HuH-7.5 (cell line): Measurements from ENCODE around the gene KCNJ11.

Experiments
- DNase-seq: peaks from one replicate; pipeline ENCODE4 v3.0.0; 2011; ENCODE audit warnings: low spot score

The KCNJ11 gene

DNA sequence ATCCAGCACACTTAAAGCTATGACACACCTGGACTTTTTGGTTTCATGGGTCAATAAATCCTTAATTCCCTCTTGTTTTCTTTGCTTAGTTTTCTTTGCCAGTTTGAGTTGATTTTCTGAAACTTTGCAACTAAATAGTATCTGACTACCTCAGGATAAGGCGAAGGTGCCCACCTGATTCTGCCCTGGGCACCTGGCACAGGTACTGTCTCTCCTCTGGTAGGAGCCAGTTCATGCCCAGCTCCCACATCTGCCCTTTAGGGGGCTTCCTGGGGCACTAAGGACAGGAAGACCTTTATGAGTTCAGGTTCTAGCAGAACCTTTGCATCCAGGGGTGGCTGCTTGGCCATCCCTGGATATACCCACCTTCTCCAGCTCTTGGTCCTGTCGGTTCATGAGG, 19.6 kb upstream of the KCNJ11 start:
- no peak for DNase-seq

DNA sequence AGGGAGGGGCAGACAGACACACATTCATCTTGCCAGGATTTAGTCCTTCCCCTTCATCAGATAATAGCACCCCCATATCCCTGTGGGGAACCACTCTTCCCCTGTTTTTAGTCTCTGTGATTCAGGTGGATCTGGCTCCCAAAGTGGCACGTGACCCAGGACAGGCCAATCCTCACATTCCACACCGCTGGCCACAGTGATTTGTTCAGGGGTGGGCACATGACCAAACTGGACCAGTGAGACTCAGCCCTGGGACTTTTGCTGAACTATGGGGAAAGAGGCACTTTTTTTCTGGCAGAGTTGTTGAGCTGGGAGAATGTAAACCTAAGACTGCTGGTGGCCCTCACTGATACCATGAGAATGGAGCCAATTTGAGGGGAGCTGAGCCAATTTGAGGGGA, 19.1 kb upstream of the KCNJ11 start:
- DNase-seq, result no peak

DNA sequence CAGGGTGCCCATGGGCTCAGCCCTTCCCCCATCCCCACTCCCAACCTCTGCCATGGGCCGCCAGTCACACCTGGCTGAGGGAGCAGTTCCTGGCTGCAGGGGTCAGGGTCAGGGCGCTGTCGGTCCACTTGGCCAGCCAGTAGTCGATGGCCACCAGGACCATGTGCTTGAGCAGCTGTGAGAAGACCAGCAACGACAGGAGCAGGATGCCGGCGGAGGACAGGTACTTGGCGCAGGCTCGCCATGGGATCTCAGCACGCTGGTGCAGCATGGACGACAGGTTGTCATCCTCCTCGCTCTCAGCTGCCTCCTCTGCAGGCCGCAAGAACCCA, 18.3 kb upstream of the KCNJ11 start:
- DNase-seq, result no peak

DNA sequence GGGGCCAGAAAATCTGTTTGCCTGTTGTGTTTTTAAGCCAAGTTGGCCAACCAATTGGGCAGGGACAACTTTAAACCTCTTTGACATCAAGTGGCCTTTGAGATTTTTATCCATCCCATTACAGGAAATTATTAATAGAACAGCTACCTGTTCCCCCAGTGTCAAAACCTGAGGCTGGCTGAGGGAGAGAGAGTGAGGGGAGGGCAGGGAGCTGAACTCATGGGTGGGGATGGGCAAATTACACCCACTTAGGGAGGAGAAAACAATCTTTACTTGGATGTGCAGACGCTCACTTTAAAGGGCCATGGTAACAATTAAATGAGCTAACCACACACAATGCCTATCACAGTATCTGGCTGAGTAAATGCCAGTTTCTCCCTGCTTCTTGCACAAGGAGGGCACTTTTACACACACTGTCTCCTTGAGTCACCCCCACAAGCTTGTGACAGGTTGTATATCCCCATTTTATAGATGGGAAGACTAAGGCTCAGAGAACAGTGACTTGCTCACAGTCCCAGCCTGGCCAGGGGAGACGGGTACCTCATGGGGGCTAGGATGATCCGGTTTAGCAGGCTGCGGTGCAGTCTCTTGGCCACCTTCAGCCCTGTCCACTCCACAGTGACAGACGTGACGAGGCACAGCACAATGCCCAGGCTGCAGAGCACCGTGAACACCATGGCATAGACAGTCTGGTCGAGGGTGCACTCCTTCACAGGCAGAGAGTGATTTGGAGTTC, 17.8 kb upstream of the KCNJ11 start:
- no peak for DNase-seq

DNA sequence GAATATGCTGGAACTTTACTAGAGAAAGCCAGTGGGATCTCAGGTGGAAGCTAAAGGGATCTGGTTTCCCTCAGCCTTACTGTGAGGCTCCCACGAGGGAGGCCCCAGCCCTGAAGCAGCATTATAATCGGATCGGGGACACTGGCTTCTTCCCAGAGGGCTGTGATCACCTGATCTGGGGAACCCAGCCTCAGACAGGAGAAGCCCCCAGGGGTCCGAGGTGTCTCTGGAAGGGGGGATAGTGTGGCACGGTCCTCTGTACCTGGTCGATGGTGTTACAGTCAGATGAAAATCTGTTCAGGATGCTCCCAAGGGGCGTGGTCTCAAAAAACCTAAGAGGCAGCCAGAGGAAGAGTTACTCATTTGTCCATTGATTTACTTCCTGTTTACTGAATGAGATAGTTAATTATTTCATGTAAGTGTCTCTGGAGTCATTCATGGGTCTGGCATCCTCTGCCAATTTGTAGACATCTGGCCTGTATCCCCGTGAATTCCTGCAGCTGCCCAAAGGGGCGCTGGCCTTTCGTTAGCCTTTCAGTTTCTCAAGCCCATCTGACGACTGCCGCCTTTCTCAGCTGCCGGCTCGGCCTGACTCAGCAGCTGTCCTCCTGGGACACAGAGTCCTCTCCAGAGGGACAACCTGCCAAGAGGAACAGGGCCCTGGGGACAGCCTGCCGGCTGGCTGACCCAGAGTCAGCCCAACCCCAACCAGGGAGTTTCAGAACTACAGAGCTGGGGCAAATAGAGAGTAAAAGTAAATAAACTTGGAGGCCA, 17.0 kb upstream of the KCNJ11 start:
- peak; percentile 33 for DNase-seq

DNA sequence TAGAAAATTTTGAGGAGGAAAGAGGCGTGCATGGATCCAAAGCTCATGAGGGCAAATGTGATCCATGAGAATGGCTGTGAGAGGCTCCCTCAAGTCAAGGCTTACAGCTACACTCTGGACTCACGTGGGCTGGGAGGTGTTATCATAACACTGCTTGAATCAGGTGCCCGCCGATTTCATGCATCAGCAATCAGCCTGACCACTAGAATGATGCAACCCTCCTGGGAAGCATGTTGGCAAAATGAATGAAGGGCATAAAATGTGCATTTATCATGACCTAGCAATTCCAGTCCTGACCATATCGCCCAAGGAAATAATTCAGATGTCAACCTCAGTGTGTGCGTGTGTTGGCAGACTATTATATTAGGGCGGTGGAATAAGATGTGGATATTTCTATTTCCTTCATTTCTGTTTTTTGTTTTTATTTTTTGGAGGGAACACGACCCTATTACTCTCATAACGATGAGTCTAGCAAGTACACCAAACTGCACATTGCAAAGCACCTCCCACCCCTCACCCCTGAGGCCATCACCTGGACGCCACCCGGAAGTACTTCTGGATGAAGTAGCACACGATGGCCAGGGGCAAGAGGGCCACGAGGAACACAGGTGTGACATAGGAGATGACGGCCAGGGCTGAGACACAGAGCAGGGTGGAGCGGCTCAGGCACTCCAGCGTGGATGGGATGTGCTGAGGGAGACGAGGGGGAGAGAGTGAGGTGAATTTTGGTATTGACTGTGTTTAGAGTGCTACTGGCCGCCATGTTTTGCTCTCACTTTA, 15.7 kb upstream of the KCNJ11 start:
- no peak for DNase-seq

DNA sequence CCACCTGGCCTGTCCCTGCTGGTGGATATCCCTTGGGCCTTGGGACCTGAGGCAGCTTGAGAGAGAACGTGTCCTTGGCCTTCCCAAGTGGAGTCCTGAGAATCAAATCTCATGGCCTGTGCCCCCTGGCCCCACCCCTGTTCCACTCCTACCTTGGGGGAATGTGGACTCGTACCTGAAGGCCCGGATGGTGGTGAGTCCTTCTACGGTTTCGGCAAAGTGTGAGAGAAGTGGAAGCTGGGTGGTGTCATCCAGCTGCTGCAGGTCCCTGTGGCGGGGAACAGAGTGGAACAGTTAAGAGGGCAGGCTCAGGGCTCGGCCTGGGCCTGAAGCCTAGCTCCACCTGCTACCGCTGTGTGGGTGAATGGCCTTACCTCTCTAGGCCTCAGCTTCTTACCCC, 14.0 kb upstream of the KCNJ11 start:
- no peak for DNase-seq

DNA sequence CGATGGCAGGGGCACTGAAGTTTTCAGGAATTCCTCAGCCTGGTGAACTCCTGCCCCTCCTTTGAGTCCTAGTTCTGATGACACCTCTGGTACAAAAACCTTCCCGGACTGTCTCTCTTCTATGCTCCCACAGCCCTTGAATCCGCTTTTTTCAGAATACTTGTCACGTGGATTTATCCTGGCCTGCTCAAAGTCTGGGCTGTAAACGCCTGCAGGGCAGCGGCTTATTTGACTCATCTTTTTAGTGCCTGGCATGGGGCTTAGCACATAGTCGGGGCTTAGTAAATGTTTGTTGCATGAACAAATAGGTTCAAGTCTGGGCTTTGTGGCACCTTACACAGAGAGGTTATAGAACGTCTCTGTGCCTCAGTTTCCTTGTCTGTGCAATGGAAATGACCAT, 13.4 kb upstream of the KCNJ11 start:
- no peak for DNase-seq

DNA sequence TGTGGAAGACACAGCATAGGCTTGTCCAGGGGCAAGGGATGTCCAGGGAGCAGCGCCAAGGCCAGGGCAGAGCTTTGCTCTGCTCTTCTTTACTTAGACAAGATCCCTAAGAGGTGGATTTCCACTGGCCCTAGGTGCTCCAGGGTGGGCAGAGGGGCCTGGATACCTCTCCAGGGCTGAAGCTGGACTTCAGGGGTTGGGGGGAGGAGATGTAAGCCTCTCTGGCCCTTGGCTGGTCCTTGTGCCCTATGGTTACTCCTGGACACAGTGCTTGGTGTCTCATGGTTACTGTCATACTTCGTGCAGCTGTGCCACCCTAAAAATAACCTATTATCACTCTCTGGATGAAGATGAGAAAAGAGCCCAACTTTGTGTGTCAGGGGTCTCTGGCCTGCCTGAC, 12.9 kb upstream of the KCNJ11 start:
- no peak for DNase-seq

DNA sequence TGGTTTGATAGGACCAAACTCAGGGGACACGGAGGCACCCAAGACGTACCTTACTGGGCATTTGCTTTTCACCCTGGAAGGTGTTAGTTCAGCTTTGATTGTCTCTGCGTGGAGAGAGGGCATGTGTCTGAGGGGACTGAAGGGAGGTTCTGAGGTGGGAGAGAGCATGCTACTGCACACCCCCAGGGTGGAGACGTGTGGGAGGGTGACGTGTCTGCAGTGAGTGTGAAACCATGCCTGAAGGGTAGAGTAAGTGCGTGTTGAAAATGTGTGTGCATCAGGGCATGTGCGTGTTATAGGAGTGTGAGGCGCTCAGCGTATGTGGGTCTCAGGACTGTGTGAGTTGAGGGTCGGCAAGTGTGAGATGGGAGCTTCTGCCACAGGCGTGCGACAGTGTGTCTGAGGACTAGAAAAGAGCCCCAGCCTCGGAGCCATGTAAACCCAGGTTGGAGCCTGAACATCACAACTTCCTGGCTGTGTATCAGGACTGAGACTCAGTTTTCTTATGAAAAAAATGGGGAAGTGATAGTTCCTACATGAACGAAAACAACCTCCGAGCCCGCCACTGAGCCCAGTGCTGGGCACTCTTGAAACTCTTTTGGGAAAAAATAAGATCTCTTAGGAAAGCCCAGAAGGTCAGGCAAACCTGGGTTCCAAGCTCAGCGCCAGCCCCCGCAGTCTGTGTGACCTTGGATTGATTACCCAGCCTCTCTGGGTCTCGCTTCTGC, 11.8 kb upstream of the KCNJ11 start:
- no peak for DNase-seq

DNA sequence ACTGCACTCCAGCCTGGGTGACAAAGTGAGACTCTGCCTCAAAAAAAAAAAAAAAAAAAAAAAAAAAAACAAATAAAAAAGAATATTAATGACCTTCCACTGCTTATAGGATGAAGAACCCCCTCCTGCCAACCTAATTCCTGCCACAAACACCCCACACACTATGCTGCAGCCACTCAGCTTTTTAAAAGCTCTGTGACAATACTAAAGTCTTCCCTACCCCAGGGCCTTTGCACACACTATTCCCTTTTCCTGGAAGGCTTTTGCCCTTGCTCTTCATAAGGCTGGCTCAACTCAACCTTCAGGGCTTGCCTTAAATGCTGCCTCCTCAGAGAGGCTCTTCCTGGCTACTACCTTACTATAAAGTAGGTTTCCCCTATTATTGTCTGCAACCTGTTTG, 10.8 kb upstream of the KCNJ11 start:
- DNase-seq, result no peak

DNA sequence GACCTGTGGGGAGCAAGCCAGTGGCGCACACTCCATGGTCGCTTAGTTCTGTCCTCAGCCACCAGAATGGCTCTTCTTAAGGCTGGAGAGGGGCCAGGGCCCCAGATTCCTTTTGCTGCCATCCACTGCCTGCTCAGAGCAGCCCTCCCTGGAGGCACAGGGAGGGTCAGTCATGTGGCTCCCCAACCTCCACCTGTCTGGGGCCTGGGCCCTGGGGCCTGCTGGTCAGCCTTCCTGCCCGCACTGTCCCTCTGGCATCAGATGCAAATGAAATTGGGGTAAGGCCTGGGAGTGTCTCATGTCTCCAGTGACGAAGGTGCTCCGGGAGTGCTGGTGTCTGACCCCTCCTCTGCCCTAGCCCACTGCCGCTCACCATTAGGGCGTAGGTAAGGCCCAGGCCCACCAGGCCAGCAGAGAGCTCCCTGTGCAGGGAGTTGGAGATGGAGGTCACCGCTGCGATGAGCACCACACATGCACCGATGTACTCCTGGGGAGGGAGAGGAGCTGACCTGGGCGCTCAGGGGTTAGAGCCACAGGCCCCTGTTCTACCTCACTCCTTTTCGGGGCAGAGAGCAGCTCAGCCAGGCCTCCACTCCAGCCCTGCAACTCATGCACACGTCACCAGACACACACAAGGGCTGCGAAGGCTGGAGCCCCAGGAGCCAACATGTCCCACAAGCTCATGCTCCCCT, 9.0 kb upstream of the KCNJ11 start:
- no peak for DNase-seq

DNA sequence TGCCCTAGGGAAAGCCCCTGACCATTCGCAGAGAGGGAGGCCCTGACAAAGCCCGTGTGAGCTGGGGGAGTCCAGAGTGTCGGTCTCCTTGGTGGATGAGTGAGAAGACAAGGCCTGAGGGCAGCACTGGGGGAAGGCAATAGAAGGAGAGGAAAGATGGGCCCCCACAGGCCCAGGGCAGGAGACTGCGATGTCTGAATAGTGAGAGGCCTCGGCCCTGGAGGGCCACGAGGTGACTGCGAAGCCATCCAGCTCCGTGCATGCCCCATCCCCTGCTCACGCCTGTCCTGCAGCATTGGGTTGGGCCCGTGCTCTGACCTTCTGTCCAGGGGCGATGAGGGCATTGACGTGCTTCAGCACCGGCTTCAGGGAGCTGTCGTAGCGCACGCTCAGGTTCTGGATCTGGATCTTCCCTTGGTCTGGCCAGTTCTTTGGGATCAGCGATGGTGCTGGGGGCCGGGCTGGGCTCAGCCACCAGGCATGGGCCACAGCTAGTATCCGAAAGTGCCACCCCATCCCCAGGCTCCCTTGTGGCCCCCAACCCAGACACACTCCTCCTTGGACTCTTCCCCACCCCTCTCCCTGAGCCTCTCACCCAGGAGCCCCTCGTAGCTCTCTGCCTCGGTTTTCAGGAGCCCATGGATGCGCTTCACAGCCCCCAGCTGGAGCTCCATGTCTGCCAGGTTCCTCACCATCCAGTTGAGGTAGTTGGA, 8.3 kb upstream of the KCNJ11 start:
- DNase-seq, result no peak

DNA sequence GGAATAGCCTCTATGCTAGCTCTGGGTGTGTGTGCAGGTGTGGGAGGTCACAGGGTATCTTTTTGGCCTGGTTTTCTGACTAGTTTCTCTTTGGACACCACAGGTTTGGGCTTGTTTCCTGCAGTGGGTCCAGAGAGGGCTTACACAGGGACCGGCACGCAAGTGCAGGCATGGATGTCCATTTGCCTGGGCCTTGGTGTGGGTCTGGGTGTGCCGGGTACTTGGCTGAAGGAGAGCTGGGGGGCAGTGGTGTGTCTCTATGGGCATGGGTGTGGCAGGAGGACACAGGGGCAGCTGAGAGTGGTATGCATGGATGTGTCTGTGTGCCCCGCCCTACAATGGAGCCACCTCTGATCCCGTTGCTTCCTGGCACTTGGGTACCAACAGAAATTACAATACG, 7.5 kb upstream of the KCNJ11 start:
- no peak for DNase-seq

DNA sequence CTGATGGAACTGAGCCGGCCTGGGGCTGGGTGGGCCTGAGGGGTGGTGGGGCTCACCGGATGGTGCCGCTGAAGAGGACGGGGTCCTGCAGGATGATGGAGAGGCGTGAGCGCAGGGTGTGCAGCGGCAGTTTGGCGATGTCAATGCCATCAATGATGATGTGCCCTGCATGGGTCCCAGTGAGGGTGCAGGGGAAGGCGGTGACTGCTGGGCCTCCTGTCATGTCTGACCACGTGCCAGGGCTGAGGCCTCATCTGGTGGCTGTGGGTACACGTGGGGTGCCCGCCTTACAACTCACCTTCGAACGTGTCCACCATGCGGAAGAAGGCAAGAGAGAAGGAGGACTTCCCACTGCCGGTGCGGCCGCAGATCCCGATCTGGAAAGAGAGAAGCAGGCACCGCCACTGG, 7.1 kb upstream of the KCNJ11 start:
- DNase-seq, result no peak

DNA sequence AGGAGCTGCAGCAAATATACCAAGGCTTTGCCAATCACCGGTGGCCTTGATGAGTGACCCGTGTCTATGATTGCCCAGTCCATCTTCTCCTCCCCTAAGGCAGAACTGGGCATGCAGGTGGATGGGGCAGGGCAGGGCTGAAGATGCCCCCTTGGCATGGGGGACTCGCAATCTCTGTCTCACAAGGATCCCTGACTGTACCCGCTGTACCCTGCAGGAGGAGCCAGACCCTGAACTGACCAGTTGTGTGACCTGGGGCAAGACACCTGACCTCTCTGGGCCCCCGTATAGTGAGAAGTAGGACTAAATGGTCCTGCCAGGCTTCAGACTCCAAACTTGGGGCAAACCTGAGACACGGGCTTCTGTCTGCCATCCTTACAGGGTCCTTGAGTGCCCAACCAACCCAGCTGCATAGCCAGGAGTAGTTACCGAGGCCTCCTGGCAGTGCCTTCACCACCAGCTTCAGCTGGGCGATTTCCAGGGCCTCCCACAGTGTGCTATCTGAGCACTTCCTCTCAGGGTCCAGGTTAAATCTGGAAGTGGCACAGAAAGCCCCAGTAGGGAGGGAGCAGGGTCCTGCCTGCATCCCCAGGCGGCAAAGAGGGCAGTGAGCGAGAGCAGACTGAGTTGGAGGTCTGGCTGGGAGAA, 6.4 kb upstream of the KCNJ11 start:
- no peak for DNase-seq

DNA sequence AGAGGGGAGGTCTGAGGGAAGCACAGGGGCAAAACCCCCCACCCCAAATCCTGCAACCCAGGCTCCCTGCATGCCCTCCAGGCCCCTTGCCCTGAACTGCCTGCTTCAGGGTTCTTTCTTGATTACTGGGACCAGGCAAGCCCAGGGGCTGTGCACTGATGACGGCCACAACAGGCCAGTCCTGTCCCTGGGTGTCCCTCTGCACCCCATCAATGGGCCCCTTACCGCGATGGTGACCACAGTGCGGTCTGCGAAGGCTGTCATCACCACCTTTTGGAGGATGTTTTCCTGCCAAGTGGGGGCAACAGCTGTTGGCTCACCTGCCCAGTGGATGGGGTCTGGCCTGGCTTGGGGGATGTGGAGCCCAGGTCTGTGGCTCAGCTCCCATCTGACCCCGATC, 5.0 kb upstream of the KCNJ11 start:
- no peak for DNase-seq

DNA sequence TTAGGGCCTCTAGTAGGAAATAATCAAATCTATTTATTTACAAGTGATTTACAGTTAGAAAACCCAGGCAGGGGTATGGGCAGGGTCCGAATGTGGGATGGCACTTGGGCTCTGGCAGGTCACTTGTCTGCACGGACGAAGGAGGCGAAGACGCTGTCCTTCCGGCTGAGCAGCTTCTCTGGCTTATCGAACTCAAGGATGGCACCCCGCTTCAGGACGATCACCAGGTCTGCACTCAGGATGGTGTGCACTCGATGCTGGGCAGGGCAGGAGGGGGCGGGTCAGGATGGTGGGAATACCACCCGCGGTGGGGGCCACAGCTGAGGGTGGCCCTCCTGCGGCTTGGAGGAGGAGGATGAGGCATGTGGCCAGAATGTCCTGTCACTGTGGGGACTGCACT, 4.4 kb upstream of the KCNJ11 start:
- DNase-seq, result no peak

DNA sequence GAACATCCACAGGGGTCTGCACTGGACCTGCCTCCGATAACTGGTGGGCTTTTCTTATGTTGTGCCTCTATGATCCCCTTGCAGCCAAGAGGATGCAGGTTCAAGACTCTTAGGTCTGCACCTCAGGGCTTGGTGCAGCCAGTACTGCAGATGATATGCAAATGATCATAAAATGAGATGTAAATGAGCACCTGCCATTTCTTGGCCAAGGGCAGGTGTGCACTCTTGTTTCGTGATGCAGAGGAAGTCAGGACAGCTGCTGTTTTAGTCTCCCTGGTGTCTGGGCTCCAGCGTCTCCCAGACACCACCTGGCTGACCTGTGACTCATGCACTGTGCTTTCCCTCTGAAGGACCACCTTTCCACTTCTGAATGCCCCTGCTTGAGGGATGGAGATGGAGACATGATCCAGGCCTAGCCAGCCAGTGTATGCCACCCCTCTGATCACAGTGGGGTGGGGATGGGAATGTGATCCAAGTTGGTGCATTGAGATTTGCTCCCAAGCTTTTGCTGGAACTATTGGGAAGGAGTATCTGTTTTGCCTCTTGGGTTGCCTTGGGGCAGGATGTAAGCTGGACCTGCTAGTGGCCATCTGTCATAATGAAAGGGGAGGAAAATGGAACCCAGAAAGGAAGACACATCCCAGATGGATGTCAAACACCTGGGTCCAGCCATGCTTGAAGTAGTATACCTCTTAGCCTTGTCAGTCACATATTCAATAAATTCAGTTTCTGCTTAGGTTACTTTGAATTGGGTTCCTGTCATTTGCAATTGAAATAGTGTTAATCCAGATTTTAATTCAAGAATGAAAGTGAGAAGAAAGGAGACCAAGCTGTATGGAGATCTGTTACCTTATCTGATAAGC, 3.3 kb upstream of the KCNJ11 start:
- DNase-seq, result no peak
